ENCODE data around the gene RAB11FIP3.
A peak's percentile ranks its signal among the peaks of the same experiment; 100 is the strongest.

Gene RAB11FIP3

GRCh38 chr16:564690-565418 is 139.4 kb downstream of the RAB11FIP3 start:
- no peak overlapping the region for H3K4me3 ChIP-seq (replicated peaks in 1 of 2; ENCODE audit: low read depth in 2 of 2, low read length in 2 of 2)
- no peak for TF ChIP-seq CTCF (IDR thresholded peaks at IDR 0.05; ENCODE audit: low read depth, low read length)

DNA sequence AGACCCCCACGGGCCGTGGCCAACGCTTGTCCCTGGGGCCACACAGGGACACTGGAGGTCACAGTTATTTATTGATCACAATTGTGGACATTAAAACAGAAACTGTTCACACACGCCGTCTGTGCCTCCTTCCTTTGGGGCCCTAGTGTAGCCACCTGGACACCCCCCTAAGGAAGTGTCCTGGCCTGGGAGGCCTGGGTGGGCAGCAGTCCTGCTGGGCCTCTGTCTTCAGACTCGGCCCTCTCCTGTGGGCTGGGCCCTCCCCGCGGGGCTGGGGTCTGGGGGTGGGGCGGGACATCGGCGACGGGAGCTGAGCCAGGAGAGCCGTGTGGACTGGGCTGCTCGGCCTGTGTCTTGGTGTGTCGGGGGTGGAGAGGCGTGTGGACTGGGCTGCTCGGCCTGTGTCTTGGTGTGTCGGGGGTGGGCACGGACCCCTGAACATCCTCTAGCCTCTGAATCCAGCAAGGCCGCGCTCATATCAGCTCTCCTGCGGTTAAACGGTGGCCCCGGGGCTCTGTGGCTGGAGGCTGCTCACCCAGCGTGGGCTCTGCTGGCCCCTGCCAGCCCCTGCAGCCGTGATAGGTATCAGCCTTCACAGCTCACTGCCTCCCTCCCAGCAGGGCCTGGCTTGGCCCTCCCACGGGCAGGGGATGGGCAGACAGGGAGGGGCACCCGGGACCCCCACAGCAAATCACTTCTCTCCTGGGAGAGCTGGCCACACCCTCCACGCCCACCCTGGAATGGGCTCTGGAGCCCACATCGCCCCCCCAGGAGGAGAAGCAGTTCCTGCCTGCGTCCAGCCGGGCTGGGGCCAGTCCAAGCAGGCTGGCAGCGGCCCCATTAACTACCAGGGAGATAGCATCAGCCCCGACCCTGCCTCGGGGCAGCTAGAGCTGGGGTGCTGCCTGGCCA is 140.2 kb downstream of the RAB11FIP3 start:
- DNase-seq (ENCODE audit: low read depth in 2 of 2): peak in 1 of 2 donors; percentile 62
- H3K4me3 ChIP-seq (replicated peaks in 1 of 2; ENCODE audit: low read depth in 2 of 2, low read length in 2 of 2): no peak overlapping the region
- TF ChIP-seq CTCF (IDR thresholded peaks at IDR 0.05; ENCODE audit: low read depth, low read length): no peak

More at GRCh38 chr16:564690-565418, 139.4 kb downstream of the RAB11FIP3 start:
- DNase-seq (ENCODE audit: low read depth in 2 of 2): no peak

DNA sequence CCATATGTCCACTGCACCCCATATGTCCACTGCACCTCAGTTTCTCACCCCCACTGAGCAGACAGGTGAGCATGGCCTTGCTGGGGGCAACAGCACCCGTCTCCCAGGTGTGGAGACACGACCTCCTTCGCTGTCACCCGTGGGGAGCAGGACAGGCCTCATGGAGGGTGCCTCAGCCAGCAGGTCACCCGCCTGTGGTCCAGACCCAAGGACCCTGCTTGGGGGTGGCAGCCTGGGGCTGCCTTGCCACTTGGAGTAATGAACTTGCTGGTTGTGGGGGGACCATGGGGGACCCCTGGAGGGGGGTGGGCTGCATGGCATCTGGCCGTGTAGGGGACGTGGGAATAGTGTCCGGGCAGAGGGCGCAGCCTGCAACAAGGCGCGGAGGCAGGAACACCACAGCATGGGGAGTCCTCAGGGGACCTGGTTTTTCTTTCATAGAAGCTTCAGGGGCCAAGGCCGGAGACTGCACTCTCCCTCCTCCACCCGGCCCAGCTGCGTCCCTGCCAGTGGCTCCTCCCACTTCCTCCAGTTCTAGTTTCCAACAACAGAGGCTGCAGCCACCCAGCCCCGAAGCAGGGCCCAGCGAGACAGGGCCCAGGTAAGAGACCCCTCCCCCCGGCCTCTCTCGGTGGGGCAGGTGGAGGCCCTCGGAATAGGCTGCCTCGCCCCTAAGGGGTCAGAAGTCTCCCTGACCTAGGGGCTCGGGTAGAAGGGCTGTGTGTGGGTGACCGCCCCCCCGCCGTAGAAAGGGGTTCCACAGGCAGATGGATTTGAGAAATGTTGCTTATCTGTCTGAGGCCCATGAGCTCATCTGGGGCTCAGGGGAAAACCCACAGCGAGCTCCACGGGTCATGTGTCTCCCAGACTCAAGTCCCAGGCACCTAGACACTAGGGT is 141.3 kb downstream of the RAB11FIP3 start, which contains the start of gene NHLRC4:
TSS of gene NHLRC4 (plus strand) at position 531 of the 898 bp plus-strand sequence. CDS start 1,043 bp downstream, outside the sequence.
- no peak for TF ChIP-seq CTCF (IDR thresholded peaks at IDR 0.05; ENCODE audit: low read depth, low read length)
- peak; percentile 74 to 84 for DNase-seq (ENCODE audit: low read depth in 2 of 2)
- peak within 1 kb of the TSS; percentile 13 to 41 for H3K4me3 ChIP-seq (replicated peaks in 1 of 2; ENCODE audit: low read depth in 2 of 2, low read length in 2 of 2)

DNA sequence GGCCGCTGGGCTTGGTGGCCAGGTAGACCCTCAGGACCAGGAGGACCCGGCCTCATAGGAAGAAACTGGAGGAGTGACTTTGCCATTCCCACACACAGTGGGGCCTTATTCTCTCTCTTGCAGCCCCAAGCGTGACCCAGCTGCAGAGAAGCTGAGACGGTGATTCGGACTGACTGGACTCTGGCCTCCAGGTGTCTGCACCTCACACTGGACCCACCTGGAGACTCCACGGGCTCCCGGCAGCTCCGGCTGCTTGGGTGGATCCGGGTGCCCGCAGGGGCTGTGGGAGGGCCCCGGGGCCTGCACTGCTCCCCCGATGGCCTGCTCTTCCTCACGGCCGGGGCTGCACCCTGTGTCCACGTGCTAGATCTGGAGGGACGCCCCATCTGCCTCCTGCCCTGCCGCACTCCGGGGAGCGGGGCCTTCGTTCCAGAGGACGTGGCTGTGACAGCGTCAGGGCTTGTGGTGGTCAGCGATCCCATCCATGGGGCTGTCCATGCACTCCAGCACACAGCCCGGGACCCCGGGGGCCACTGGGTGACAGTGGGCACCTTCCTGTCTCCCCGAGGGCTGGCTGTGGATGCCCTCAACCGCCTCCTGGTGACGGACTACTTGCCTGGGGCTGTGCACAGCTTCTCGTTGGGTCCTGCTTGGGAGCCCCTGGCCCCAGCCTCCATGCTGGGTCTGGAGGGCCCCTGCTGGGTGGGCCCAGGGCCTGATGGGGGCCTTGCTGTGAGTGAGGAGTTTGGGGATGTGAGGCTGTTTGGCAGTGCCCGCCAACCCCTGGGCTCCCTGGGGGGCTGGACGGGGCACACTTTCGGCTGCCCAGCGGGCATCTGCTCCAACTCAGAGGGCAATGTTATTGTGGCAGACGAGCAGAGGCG is 142.2 kb downstream of the RAB11FIP3 start:
- TF ChIP-seq CTCF (IDR thresholded peaks at IDR 0.05; ENCODE audit: low read depth, low read length): no peak
- DNase-seq (ENCODE audit: low read depth in 2 of 2): no peak
- no peak overlapping the region for H3K4me3 ChIP-seq (replicated peaks in 1 of 2; ENCODE audit: low read depth in 2 of 2, low read length in 2 of 2)

- peak overlapping the region in 1 of 2 donors; percentile 77 for H3K4me3 ChIP-seq (replicated peaks in 1 of 2; ENCODE audit: low read depth in 2 of 2, low read length in 2 of 2)
- no peak for TF ChIP-seq CTCF (IDR thresholded peaks at IDR 0.05; ENCODE audit: low read depth, low read length)
- DNase-seq (ENCODE audit: low read depth in 2 of 2): no peak
These were observed 143.2 kb downstream of the RAB11FIP3 start for GRCh38 chr16:568401-569258.

Data from cardiac fibroblast (primary cell).